Glomerular visceral epithelial cell (primary cell): Measurements from ENCODE around the gene CEP131.

Experiments
- DNase-seq: peaks from one replicate; pipeline ENCODE4 v3.0.0-alpha.2; 2016; ENCODE audit errors: extremely low spot score

CEP131 gene

DNA sequence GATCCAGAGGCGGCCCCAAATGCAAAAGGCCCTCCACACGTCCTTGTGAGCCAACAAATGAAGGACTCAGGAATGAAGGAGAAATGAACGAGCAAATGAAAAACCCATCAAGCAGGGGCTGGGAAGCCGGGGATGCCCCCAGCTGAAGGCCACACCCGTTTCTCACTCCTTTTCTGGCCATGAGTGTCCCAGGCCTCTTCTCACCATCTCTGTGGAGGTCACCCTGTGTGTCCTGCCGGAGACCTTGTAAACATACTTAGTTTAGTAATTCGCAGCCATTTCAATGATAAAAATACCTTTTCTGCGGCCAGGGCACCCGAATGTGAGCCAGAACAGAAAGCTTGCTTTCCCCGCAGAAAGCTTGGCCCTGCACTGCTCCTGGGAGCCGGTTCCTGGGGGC lies 35.6 kb downstream of the CEP131 start:
- no peak for DNase-seq

DNA sequence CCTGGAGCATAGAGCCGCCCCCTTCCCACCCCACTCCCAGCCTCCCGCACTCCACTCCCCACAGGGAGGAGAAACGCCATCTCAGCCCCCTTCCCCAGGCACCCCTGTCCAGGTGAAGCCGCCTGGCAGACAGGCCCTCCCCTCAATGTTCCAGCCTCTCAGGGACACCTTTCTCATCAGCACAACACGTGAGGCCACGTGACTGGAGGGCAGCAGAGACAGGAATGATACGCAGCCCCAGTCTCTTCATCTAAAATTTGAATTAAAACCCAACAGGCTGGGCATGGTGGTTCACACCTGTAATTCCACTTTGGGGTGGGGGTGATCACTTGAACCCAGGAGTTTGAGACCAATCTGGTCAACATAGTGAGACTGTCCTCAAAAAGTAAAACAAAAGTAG lies 36.6 kb downstream of the CEP131 start:
- no peak for DNase-seq

DNA sequence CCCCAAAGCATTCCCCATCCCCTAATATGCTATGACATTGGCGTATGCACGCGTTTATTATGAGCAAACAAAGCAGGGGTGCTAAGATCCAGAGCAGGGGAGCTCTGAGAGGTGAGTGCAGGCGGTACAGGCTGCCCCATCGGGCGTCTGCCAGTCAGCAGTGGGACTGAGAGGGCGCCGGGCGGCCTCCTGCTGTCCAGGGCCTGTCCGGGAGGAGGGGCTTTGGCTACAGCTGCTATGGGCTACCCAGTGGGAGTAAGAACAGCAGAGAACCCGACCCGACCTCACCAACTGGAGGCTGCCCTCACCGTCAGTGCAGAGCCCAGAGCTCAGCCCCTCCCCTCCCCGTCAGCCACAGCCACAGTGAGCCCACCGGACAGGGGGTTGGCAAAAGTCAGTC lies 38.2 kb downstream of the CEP131 start:
- no peak for DNase-seq

DNA sequence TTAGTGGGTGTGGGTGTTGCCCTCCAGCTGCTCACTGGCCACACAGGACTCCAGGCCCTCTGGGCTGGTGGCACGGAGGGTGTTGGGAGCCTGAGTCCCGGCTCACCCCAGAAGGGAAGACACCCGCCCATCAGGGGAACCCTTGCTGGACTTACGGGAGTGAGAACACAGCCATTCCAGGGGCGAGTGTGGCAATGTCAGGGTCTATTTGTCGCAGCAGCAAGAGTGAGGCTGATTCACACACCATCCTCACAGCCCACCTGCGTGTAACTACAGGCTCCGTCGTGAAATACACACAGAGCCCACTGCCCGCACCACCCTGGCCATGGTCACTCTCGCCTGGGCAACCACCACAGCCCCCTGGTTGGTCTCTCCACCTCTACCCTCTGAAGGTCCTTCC lies 39.0 kb downstream of the CEP131 start:
- no peak for DNase-seq

DNA sequence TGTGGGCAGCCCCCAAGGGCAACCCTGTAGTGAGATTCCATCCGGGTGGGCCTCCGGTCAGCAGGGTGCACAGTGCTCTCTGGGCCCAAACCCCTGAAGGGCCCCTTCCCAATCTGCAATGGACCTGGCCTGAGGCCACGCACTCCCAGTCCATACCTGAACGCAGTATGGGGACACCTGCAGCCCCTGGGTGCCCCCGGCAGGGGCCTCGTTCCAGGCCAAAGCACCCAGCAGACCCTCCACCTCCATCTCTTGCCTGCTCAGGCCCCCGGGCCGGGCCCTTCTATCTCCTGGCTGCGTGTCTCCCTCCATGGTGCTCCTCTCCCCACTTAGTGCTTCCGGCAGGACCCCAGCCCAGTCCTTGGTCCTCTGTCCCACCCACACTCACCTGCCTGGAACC lies 39.4 kb downstream of the CEP131 start:
- DNase-seq = no peak

DNA sequence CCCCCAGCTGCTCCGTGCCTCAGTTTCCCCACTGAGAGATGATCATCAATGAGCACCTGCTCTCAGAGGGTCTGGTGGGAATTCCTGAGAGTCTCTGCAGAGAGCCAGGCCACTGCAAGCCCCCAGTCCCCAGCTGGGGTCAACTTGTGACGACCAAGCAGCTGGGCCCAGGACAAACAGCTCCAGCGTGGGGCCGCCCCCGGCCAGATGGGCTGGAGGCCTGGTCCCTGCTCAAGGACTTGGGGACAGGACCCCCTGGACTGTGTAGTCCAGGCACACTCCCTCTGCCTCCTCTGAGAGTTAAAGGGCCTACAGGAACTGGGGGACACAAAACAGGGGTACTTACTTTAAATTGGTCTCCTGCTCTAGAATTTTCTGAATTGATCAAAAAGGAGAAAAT lies 40.2 kb downstream of the CEP131 start:
- DNase-seq = no peak

DNA sequence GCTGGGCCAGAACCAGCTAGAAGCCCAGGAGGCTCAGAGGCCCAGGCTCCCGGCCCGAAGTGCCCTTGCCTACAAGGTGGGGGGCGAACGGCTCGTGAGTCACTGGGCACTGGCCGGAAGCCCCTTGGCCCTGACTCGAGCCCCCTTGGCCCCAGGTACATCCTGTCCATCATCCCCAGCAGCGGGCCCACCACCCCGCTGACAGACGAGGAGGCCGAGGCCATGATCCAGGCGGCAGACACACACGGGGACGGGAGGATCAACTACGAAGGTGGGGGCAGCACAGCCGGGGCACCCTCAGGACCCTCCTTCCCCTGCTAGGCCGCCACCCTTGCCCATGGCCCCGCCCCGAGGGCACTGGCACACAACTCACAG lies 41.0 kb downstream of the CEP131 start:
- DNase-seq = no peak

DNA sequence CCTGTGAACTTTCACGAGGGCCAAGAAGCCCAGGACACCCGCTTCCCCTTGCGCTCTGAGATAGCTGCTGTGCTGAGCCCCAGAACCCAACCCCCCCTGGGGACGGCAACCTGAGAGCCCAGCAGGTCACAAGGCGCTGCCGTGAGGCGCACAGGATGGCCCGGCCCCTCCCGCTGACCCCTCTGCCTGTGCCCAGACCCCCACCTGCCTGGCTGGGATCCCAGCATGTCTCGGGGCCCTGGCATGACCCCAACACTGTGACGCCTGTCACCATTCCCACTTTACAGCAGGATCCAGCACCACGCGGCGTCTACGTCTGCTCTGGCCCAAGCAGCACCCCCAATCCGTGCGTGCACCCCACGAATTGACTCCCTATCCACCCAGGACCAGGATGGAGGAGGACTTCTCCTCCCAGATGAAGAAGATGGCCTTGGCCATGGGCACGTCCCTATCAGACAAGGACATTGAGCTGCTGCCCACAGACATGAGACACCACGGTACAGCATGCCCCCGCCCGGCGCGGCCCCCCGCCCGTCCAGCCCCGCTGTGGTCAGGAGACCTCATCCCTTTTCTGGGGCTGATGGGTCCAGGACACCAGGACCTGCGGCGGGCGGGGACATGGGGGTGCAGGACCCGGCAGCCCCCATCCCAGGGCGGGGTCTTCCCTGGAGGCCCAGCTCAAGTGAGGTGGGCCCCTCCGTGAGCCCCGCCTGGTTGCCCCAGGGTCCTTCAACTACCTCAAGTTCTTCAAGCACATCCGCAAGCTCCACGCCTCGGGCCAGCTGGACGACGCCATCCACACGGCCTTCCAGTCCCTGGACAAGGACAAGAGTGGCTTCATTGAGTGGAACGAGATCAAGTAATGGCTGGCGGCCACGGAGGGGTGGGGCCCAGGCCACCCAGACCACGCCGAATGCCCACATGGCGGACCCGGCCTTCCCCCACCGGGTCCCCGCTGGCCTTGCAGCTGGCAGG lies 41.6 kb downstream of the CEP131 start:
- no peak for DNase-seq

DNA sequence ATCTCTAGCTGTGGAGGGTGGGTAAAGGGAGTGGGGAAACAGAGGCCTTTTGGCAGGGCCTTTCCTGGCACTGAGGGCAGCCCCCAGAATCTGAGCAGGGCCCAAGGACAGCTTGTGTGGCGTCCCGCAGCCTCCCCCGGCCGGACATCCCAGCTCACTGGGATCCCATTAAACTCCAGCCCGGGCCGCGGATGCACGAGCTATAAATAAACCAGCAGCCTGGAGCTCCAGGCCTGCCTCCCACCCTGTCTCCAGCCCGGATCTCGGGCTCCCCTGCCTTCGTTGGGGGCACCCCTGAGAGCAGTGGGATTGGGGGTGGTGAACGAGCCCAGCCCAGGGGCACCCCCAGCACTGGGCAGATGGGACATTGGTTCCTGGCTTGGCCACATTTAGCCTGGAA lies 42.9 kb downstream of the CEP131 start:
- DNase-seq = no peak

DNA sequence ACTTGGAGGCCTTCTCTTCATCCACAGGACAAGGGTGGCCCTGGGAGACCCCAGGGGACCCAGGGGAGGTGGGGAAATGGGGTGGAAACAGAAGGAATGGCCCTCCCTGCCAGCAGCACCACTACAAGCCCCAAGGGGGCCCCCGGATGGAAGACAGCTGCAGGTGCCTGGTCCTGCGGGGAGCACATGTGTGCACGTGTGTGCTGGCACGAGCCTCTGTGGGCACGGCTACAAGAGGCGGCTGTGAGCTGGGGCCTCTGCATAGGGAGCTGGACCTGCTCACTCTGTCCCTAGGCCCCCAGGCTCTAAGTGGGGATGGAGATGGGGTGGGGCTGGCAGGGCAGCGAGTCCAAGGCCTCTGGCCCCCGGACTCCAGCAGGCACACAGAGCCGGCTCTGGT lies 43.5 kb downstream of the CEP131 start:
- DNase-seq = no peak

DNA sequence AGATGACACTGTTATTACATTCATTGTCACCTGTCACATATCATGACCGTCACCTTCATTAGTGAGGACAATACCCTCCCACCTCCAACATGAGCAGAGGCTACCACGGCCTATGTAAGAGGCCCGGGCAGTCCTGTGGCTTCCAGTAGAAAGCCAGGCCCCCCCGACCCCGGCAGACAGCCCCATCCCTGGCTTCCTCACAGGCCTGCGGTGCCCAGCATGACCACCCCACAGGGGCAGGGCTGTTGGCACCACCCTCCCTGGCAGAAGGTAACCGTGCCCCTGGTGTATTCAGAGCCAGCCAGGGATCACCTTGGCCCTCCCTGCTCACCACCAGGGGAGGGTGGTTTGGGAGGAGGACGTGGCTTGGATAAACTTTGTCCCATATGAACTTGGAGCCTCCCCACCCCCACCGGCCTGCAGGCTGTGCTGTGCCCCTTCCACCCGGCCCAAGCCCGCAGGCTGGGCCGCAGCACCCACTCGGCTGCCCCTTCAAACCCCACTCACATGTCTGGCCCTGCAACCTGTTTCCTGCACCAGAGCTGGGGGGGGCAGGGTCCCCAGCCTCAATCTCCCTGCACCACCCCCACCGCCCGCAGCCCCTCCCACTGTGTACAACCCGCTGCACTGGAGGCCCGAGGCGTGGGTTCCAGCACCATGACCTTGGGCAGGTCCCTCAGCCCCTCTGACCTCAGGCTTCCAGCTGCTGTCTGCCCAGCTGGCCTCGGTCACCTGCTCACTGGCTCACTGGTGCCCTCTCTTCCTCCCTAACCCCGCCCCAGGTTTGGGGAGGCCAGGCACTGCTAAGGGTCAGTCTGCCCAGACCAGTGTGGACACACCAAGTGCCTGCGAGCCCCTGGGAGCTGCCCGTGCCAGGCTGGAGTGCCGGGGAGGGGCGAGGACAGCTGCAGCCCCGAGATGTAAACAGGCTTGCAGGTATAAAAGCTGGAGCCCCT lies 44.4 kb downstream of the CEP131 start:
- DNase-seq = no peak

DNA sequence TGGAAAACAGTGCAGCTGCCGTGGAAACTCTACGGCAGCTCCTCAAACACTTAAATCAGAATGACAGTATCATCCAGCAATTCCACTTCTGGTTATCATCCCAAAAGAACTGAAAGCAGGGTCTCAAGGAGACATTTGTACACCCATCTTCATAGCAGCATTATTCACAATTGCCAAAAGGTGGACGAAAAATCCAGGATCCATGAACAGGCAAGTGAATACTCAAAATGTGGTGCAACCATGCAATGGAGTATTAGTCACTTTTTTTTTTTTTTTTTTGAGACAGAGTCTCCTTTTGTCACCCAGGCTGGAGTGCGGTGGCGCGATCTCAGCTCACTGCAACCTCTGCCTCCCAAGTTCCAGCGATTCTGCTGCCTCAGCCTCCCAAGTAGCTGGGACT lies 46.1 kb downstream of the CEP131 start:
- no peak for DNase-seq

DNA sequence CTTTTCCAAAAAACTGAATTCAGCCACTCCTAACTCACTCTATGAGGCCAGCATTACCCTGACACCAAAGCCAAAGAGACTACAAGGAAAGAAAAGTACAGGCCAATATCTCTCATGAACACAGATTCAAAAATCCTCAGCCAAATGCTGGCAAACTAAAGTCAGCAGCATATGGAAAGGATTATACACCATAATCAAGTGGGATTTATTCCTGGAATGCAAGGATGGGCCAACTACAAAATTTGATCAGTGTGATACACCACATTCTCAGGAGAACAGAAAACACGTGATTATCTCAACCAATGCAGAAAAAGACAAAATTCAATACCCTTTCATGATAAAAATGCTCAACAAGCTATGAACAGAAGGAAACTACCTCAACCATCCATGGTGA lies 49.0 kb downstream of the CEP131 start:
- no peak for DNase-seq

DNA sequence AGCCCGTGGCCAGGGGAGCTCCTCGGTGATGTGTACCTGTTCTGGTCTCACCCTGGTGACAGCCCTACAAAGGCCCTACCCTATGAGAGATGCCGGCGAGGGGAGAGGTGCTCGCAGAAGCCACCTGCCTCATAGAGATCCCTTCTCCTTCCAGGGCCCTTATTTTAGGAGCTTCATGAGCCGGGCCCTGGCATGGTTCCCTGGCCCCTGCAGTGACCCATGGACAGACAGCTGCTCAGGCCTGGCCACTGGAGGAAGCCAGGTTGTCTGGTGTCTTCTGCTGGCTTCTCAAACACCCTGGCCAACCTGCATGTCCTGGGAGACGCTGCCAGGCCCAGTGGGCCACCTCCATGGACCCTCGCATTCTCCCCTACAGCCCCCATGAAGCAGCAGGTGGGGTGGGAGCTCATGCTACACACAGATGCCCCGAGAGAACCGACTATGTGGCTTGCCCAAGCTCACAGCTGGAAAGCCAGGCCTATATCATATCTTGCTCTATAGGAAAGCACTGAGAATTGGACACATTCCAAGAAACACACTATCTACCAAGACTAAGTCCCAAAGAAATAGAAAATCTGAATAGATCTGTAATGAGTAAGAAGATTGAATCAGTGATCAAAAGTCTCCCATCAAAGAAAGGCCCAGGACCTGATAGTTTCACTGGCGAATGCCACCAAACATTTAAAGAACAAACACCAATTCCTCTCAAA lies 49.6 kb downstream of the CEP131 start:
- DNase-seq = no peak

DNA sequence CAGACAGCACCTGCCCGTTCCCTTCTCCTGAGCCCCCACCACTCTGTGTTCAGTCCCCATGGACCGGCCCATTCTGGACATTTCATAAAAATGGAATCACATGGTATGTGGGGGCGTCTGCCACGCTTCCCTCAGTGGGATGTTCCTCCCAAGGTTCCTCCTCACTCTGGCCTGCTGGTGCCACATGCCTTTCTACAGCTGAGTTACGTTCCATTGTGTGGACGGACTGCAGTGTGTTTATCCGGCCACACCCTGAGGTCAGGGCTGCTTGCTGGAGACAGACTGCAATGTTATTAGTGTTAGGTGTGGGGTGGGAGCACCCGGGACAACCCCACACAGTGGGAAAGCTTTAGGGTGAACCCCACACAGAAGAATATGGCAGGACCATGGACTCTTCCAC lies 50.8 kb downstream of the CEP131 start:
- DNase-seq = no peak

DNA sequence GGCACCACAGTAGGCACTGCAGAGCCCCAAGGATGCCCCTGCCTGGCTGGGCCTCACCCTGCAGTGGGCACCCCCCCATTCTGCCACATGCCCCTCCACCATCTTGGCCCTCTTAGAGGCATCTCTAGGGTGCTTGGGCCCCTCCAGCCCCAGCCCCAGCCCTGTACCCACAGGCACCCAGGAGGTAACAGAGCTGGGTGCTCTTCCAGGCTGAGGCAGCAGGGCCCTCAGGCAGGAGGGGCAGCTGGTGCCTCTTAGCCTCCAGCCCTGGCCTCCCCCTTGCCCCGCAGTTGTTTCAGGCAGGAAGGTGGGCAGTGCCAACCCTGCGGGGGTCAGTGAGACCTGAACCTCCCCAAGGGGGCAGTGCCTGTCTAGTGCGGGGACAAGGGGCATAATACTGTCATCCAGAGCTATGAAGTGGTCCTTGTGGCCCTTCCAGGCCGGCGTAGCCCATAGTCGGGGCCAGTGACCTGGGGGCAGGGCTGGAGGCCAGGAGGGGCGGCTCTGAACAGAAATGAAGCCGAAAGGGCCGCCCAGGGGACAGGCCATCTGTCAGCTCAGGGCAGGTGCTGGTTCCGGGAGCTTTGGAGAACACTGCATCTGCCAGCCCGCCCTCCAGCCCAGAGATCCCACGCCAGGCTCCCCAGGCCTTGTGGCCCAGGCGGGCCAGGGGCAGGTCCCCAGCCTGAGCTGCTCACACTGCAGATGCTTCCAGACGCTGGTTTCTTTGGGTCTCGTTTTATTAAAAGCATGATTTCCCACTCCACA lies 51.9 kb downstream of the CEP131 start:
- DNase-seq = no peak

DNA sequence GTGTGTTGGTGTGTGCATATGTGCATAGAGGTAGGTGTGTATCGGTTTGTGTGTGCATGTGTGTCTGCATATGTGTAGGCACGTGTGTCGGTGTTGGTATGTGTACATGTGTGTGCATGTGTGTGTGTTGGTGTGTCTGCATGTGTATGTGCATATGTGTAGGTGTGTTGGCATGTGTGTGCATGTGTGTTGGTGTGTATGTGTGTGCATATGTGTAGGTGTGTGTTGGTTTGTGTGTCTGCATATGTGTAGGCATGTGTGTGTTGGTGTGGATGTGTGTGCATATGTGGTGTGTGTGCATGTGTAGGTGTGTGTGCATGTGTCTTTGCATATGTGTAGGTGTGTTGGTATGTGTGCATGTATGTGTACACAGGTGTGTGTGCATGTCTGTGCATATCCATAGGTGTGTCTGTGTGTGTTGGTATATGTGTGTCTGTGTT lies 52.9 kb downstream of the CEP131 start:
- DNase-seq = no peak

DNA sequence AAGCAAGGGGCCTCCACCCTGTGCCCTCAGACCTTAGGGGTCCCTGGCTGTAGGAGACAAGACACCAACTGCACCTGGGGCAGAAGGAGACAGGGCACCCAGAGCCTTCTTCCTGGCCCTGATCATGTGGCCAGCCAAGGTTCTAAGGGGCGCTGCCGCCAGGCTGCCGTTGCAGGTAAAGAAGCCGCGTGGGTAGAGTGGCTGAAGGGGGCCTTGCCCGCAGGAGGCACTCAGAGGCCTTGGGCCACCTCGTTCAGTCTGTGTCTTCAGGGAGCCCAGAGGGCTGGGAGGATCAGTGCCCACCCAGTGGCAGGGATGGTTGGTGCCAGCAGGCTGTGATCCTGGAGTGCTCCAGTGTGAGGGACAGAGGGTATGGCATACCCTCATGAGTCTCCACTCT lies 55.1 kb downstream of the CEP131 start:
- DNase-seq = no peak

DNA sequence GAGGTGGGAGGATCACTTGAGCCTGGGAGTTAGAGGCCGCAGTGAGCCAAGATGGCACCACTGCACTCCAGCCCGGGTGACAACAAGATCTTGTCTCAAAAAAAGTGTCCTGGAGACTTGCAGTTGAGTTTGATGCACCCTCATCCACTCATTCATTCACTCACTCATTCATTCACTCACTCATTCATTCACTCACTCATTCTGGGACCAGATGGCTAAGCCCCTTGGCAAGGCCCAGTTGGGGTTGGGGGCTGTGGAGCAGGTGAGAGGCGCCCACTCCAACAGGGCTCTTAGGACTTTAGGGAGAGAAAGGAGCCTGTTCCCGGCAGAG lies 55.6 kb downstream of the CEP131 start:
- DNase-seq = no peak

DNA sequence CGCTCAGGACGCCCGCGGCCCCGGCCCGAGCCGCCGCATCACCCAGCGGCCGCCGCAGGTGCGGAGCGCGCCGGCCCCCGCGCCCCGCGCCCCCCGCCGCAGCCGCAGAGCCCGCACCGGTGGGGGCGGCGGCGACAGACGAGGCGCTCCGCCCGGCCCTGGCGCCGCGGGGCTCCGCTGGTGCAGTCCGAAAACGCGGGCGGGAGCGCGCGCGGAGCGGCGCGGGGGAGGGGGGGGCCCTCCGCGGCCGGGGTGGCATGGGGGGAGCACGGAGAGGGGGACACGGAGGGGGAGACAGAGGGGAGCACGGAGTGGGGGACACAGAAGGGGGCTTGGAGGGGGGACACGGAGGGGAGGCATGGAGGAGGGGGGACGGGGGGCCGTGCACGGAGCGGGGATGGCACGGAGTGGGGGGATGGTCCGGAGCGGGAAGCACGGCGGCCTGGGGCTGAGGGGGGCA lies 56.7 kb downstream of the CEP131 start, which contains the start of gene AATK:
AATK (minus strand) TSS at position 189 of the 460 bp plus-strand sequence. CDS start 229 bp downstream, outside the sequence.
- DNase-seq = no peak
